ENCODE data around the gene CCDC83.

CCDC83 gene

DNA sequence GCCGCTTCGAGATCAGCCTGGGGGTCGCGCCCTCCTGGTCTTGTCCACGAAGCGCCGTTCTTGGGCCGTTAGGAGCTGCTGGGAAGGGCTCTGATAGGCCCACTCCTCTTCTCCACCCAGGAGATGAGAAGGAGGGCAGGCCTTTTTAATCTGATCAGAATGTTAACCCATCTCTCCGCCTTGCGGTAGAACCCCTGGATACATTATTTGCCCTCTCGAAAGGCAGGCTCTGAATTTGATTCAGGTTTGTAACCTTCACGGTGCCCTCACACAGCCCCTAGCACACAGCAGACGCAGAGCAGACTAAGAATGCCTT lies at the start of gene CCDC83:
Gene CCDC83 (plus strand): TSS at position 43 of the 316 bp plus-strand sequence. CDS start 9,741 bp downstream, outside the sequence.
- DNase-seq, result no peak

GRCh38 chr11:85805387-85805786 lies 49.8 kb upstream of the CCDC83 start:
- DNase-seq, result no peak

- no peak for DNase-seq
Observed at GRCh38 chr11:85806016-85806415, 49.2 kb upstream of the CCDC83 start.

DNA sequence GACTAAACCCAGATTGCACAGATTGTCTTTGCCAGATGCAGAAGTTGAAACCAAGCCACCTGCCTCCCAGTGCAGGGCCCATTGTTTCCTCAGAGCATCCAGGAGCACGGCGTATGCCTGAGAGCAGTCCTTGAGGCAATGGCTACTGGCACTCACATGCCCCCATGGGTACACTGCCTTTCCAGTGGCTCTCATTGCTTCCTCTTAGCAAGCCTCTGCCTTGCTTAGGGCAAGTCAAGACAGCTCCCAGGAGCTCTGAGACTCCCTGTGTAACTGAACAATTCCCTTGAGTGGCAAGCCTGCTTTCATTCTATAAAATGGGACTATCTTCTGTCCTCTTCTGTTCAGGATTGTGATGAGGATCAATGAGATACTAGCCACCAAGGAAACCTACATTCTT lies 48.3 kb upstream of the CCDC83 start:
- DNase-seq, result no peak

DNA sequence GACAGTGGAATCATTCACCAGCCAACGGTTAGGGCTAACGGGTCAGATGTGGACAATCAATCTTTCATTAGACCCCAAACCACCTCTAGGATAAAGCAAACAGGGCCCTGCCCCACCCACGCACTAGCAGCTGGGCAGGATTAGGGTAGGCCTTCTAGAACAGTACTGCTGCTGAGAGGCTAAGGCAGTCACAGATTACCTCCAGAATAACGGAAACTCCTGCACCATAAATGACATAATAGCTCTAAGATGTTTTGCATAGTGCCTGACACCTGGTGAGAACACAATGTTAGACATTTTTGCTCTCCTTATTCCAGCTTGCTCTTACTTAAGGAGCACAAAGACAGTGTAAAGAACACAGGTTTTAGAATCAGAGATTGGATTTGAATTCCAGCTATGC lies 46.0 kb upstream of the CCDC83 start:
- no peak for DNase-seq

GRCh38 chr11:85809863-85810262 lies 45.3 kb upstream of the CCDC83 start:
- no peak for DNase-seq

DNA sequence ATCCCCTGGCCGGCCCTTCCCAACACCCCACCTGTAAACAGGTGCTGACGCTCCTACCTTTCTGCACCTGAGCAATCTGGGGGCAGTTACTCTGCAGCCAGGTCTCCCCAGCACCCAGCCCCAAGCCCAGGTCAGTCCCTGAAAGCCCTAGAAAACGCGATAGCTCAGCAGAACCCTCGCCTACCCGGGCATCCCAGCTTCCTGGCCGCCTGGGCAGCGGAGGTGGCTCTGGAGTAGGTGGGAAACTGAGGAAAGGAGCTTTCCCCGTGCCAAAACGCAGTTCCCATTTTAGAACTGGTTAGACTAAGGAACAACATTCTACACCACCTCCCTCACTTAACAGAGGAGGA lies 44.7 kb upstream of the CCDC83 start:
- no peak for DNase-seq

GRCh38 chr11:85810871-85811611 lies 44.1 kb upstream of the CCDC83 start, which contains the start of gene SYTL2:
Gene SYTL2, minus strand, starts transcription at chr11:85811141. Its CDS starts 53,416 bp downstream, at chr11:85757725.
- peak; percentile 34 to 45 (median 39) for DNase-seq

DNA sequence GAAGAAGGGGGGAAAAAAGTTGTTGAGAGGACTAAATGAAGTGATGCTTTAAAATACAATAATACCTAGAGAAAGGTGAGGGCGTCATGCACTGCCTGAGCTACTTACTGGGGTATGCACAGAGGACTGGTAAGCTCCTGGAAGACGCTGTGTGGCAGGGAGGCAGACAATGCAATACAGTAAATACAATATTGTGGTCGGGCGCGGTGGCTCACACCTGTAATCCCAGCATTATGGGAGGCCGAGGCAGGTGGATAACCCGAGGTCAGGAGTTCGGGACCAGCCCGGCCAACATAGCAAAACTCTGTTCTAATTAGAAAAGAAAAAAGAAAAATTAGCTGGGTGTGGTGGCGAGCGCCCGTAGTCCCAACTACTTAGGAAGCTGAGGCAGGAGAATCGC lies 43.6 kb upstream of the CCDC83 start:
- no peak for DNase-seq

DNA sequence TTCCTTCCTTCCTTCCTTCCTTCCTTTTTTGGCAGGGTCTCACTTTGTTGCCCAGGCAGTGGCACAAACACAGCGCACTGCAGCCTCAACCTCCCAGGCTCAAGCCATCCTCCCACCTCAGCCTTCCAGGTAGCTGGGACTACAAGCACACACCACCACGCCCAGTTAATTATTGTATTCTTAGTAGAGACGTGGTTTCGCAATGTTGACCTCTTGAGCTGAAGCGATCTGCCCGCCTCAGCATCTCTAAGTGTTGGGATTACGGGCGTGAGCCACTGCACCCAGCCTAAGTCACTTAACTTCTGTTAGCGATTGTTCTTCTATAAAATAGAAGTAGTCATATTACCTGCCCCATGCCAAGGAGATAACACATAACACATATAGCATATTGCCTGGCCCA lies 41.5 kb upstream of the CCDC83 start:
- DNase-seq, result no peak

GRCh38 chr11:85815186-85815931 lies 39.8 kb upstream of the CCDC83 start:
- DNase-seq, result no peak

- DNase-seq, result no peak
Observed at GRCh38 chr11:85819441-85819840, 35.7 kb upstream of the CCDC83 start.

GRCh38 chr11:85821636-85822035 lies 33.5 kb upstream of the CCDC83 start:
- DNase-seq, result no peak

- DNase-seq, result no peak
Observed at GRCh38 chr11:85822814-85823213, 32.4 kb upstream of the CCDC83 start.

GRCh38 chr11:85823816-85824215 lies 31.4 kb upstream of the CCDC83 start:
- DNase-seq, result peak in 1 of 4 experiments; percentile 2

GRCh38 chr11:85825616-85826015 lies 29.6 kb upstream of the CCDC83 start:
- no peak for DNase-seq

DNA sequence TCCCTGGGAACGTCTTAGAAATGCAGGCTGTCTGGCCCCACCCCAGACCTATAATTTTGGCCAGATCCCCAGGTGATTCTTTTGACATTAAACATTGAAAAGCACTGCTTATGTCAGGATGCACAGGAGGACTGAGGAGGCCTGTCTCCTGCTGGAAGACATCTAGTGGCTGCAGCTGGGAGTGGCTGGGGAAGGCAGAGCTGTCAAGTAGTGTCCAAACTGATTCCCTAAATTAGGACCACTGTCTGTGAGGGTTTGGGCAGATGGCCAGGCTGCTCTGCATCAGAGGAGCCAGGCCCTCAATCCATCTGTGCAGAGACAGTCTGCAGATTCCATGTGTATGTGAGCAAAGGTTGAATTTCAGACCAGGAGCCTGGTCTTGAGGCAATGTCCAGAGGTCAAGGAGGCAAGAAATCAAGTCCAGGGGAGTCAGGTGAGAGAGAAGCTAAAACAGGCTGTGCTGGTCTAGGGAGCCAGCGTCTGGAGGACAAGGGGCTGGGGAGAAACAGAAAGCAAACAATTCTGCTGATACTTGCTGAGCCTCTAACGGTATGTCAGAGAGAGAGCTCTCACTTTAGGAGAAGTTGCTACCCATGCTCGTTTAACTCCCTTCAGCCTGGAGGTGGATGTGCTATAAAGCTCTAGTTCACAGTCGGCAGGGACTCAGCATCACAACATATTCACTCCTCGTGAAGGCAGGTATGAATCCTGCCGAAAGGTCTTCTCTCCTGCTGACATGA lies 28.9 kb upstream of the CCDC83 start:
- DNase-seq, result no peak

DNA sequence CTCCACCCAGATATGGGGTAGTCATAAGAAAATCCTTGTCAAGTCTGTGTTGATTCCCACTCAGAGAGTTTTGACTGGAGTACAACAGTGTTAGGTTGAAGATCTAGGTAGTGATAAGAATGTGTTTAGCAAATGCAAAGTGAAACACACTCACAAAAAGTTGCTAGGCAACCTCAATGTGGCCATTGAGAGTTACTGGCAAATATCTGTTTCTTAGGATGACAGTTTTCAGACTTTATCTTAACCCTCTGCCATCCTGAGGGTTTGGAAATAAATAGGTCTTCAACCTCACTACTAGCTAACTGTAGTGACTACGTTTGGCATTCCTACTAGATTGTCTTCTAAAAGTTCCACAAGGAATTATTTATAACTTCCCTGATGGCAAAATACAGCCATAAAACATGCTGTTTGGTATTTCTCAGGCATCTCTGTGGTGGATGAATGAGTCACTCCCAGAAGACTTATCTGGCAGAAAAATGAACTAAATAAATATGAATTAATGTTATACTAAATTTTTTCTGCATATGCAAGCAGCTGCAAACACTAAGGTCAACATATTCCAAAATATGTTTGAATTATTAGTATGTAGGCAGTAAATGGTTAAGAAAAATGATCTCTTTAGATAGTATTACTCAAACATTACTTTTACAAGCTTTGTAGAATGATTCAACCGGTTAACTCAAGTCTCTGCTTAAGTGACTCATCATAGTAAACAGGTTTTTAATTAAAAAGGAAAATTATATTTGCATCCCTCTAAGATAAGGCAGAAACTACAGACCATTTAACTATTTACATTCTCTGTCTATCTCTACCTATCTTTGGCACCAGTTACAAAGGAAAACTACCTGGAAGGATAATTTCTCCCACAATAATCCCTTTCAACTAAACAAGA lies 27.2 kb upstream of the CCDC83 start:
- DNase-seq, result no peak

DNA sequence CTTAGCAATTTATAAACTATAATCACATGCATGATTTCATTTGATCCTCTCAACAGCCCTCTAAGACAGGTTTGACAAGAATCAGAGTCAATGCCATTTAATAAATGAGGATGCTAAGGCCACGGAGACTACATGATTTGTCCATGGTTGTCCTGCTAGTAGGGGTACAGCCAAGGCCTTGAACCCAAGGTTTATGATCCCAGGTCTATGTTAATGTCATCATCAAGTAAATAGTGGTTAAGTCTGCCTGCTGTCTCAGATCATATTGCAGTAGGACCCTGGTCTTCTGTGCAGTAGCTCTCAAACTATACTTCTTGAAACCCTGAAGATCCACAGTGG lies 26.6 kb upstream of the CCDC83 start:
- no peak for DNase-seq

DNA sequence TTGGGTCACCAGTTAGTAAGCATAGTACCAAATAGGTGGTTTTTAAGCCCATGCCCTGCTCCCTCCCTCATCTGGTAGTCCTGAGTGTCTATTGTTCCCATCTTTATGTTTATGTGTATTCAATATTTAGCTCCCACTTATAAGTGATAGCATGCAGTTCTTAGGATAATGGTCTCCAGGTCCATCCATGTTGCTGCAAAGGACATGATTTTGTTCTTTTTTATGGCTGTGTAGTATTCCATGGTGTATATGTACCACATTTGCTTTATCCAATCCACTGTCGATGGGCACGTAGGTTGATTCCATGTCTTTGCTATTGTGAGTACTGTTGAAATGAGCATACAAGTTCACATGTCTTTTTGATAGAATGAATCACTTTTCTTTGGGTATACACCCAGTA lies 26.0 kb upstream of the CCDC83 start:
- DNase-seq, result no peak

- no peak for DNase-seq
Observed at GRCh38 chr11:85831050-85831449, 24.1 kb upstream of the CCDC83 start.

- no peak for DNase-seq
Observed at GRCh38 chr11:85835263-85835662, 19.9 kb upstream of the CCDC83 start.

DNA sequence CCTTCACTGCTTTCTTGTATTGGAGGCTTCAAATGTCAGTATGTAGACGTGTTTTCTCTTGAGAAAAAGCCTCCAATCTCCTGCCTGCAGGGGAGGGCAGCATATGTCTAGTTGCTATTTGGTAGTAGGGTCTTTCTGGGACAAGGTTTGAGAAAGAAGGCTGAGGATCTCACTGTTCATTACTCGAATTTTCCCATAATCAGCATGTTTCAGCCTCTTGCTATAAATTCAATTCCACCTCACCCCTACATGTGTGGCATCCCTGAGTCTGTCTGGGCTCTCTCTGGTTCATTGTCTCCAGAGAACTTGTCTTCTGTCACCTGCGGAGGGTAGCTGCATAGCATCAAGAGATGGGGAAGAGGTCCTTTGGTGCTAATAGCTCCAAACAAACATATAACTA lies 19.5 kb upstream of the CCDC83 start:
- DNase-seq, result no peak
